Heart right ventricle (tissue), 16 donors: ENCODE measurements around the gene TMEM123. TPM values are rescaled to one million over a fixed set of nuclear protein-coding genes. Genes with fewer than 3 reads are reported as not detected.

Experiments
- ATAC-seq, 8 donors: fragments of 200-7000 bp; cut with Tn5 transposase; one replicate each; pipeline ENCODE4 v1.9.1; 2020; ENCODE audit warnings: mild to moderate bottlenecking in 8 of 8, moderate library complexity in 8 of 8, moderate number of reproducible peaks in 1 of 8
- DNase-seq, 2 donors: peaks; one replicate each; pipeline ENCODE4 v3.0.0-alpha.2; 2020
- H3K27ac ChIP-seq, 10 donors: fragments of 200-600 bp; sonication (generic) in 2 of 10; one replicate each; pipeline versions ENCODE4 v1.5.0 to v1.8.0; 2020 to 2022; ENCODE audit warnings: mild to moderate bottlenecking in 3 of 10
- H3K27me3 ChIP-seq, 7 donors: fragments of 200-600 bp; one replicate each; pipeline ENCODE4 v1.8.0; 2021 to 2022; ENCODE audit warnings: mild to moderate bottlenecking in 2 of 7
- H3K36me3 ChIP-seq, 9 donors: fragments of 200-600 bp; sonication (generic) in 1 of 9; one replicate each; pipeline versions ENCODE4 v1.5.0 to v1.8.0; 2020 to 2022; ENCODE audit warnings: mild to moderate bottlenecking in 2 of 9
- H3K4me1 ChIP-seq, 9 donors: fragments of 200-600 bp; sonication (generic) in 1 of 9; one replicate each; pipeline versions ENCODE4 v1.5.0 to v1.8.0; 2020 to 2022; ENCODE audit warnings: mild to moderate bottlenecking in 4 of 9
- H3K4me3 ChIP-seq, 10 donors: fragments of 200-600 bp; sonication (generic) in 2 of 10; one replicate each; pipeline versions ENCODE4 v1.5.0 to v1.8.0; 2020 to 2022; ENCODE audit warnings: mild to moderate bottlenecking in 7 of 10, moderate library complexity in 2 of 10
- H3K9me3 ChIP-seq, 11 donors: fragments of 200-600 bp in 10 of 11; sonication (generic) in 2 of 11; one replicate each; pipeline versions ENCODE4 v1.5.0 to v1.8.0; 2013 to 2022; ENCODE audit warnings: mild to moderate bottlenecking in 2 of 11, control low read depth in 1 of 11, moderate library complexity in 1 of 11
- WGBS, 2 donors: extraction: QIAGEN DNeasy Blood & Tissue Kit; methylation state at CpG; one replicate each; pipeline ENCODE4 v1.1.7; 2013; ENCODE audit warnings: inconsistent platforms in 1 of 2; 5-methylcytosine and 5-hydroxymethylcytosine counted together
- intact Hi-C, 10 donors: fragments of 100-400 bp; cut with DNase I; formaldehyde crosslinking; loops; one replicate each; pipeline versions ENCODE4 v1.11.1 to v1.14.2; 2022
- polyA plus RNA-seq, 2 donors: library from polyadenylated mRNA; stranded (reverse); fragments of 200-250 nt; gene quantifications; one replicate each; pipeline ENCODE4 v1.2.3, GENCODE V29; 2013
- total RNA-seq, 10 donors: library from RNA; stranded (reverse); fragmentation: NEBNext Ultra II Directional in 3 of 10; extraction: Animal tissue kit (Norgen Biotek cat#: 25700) in 3 of 10; gene quantifications; one replicate each; pipeline versions ENCODE4 v1.2.1 to v1.2.4, GENCODE V29; 2021 to 2023
- TF ChIP-seq, protein P1 (sequence below), 9 donors: fragments of 200-600 bp; sonication (generic) in 2 of 9; IDR thresholded peaks; one replicate each; pipeline versions ENCODE4 v1.5.0 to v1.8.0; 2021 to 2022; ENCODE audit warnings: antibody characterized with exemption in 9 of 9, mild to moderate bottlenecking in 5 of 9, moderate library complexity in 1 of 9
- donor health status: Arrhythmogenic right ventricular cardiomyopathy.
- donor health status: ischemic (EF 13 %, LVEDD 7.1; RV severe dilation, severe dysfunction).
- donor health status: healthy with polysubstance abuse.
- donor health status: DM: no; HTN: yes; CAD: no.
- donor health status: DM: no; HTN: no; CAD: no.
- donor health status: ischemic (EF 25% LVEDD 6.9; RV normal size, moderate dysfunction).
- donor health status: ischemic (EF 25% LVEDD 5.7; RV mildly dilated, moderate dysfunction).
- donor health status: healthy.
- donor health status: DM: yes; HTN: yes; CAD: no.
- donor health status: Ischemic cardiomyopathy.
- donor health status: ischemic (EF 35%, LVEDD 5.7; RV mildly dilated, moderate dysfunction).
- donor health status: nonischemic (EF 11% LVEDD 7.7; RV severe dilation, severe dysfunction).
- donor health status: DM: yes; HTN: yes; CAD: no.
- donor health status: PGD.
- donor health status: ischemic (EF 29% LVEDD 5.4; RV normal size, mild dysfunction).
- donor health status: nonischemic (EF 23%, LVEDD 6.1; RV moderate dilation, normal function).

The TMEM123 gene
- total and polyA plus RNA-seq, 12 donors, result 18.7 to 98.7 (median 77.4) TPM

DNA sequence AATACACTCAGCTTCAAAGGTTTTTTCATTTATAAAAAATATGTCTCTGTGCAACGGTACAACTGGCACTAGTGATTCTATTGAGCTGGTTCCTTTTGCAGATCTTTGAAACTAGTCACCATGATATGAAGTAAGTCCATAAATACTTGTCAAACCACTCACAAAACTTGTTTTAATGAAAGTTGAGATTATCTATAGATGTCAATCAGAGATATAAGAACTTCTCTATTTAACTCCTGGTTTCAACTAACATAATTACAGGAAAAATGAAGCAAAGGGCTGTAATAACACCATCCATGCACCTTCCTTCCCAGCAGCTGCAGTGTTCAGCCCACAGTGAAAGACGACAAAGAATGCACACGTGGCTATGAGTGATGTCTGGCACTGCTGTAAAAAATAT, 44.7 kb downstream of the TMEM123 start:
- TF ChIP-seq, protein P1, sequence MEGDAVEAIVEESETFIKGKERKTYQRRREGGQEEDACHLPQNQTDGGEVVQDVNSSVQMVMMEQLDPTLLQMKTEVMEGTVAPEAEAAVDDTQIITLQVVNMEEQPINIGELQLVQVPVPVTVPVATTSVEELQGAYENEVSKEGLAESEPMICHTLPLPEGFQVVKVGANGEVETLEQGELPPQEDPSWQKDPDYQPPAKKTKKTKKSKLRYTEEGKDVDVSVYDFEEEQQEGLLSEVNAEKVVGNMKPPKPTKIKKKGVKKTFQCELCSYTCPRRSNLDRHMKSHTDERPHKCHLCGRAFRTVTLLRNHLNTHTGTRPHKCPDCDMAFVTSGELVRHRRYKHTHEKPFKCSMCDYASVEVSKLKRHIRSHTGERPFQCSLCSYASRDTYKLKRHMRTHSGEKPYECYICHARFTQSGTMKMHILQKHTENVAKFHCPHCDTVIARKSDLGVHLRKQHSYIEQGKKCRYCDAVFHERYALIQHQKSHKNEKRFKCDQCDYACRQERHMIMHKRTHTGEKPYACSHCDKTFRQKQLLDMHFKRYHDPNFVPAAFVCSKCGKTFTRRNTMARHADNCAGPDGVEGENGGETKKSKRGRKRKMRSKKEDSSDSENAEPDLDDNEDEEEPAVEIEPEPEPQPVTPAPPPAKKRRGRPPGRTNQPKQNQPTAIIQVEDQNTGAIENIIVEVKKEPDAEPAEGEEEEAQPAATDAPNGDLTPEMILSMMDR (IDR thresholded peaks at IDR 0.05), result no peak
- WGBS, 2 donors, result 74 to 85% methylated on average over 3 of the region's 3 CpGs
- Histone ChIP-seq H3K4me3 (no peak overlapping the region), H3K27ac (no peak overlapping the region), H3K4me1 (peaks cover 0 to 36% (median 5%) of the 10 kb centered on the region in 9 donors), H3K36me3 (peaks cover 0 to 37% (median 0%) of the 10 kb centered on the region in 9 donors), H3K9me3 (no peaks in the 10 kb centered on the region), H3K27me3 (no peaks in the 10 kb centered on the region)
- ATAC-seq, result no peak
- no peak for DNase-seq
- intact Hi-C loops, result no loop called here

DNA sequence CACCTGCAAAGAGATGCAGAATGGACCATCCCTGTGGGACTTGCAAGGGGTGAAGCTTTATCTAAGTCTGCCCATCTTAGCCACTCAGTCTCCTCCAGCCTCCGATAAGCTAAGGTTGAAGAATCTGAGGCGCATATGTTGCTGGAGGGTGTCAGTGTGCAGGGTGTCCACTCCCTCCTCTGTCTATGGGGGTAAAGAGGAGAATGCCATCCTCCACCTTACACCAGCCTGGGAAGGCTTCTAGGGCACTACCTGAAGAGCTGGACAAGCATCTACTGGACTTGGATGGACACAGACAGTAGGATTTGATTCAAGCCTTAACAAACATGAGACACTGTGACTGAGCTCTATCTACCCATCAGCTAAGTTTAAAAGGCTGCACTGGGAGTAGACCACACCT, 46.5 kb downstream of the TMEM123 start:
- TF ChIP-seq, protein P1 (IDR thresholded peaks at IDR 0.05), result no peak

DNA sequence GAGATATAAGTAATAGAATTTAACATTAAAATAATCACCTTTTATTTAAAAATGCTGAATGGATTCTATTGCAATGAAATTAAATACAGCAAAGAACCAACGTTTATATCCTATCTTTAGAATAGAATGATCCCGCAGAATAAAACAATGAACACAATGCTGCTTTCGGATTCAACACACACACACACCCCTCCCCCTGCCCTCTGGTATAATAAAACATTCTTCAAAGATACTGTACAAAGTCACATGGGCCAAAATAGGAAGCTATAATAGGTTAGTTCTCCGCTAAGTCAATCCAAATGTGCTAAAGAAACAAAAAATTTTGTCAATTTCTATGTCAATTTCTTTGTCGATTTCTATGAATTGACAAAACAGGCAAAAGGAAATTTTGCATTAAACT, 47.1 kb downstream of the TMEM123 start:
- Histone ChIP-seq H3K4me3 (no peak overlapping the region), H3K27me3 (no peaks in the 10 kb centered on the region), H3K4me1 (peaks cover 0 to 33% (median 5%) of the 10 kb centered on the region in 9 donors), H3K27ac (no peak overlapping the region), H3K9me3 (no peaks in the 10 kb centered on the region), H3K36me3 (peaks cover 0 to 61% (median 18%) of the 10 kb centered on the region in 9 donors)
- ATAC-seq (no peak), DNase-seq (no peak)
- intact Hi-C loops, result no loop called here
- TF ChIP-seq, protein P1 (IDR thresholded peaks at IDR 0.05), result no peak
- 87 to 88% methylated on average over 5 of the region's 5 CpGs for WGBS, 2 donors

More for the DNA sequence above, 46.5 kb downstream of the TMEM123 start:
- no peaks in the 10 kb centered on the region for H3K27me3 ChIP-seq
- H3K27ac ChIP-seq, result no peak overlapping the region
- H3K4me1 ChIP-seq, result peaks cover 0 to 37% (median 5%) of the 10 kb centered on the region in 9 donors
- 99 to 100% methylated on average over 2 of the region's 2 CpGs for WGBS, 2 donors
- no peaks in the 10 kb centered on the region for H3K9me3 ChIP-seq
- H3K36me3 ChIP-seq, result peaks cover 0 to 55% (median 12%) of the 10 kb centered on the region in 9 donors
- intact Hi-C loops, result no loop called here
- no peak overlapping the region for H3K4me3 ChIP-seq
- ATAC-seq (no peak), DNase-seq (no peak)

DNA sequence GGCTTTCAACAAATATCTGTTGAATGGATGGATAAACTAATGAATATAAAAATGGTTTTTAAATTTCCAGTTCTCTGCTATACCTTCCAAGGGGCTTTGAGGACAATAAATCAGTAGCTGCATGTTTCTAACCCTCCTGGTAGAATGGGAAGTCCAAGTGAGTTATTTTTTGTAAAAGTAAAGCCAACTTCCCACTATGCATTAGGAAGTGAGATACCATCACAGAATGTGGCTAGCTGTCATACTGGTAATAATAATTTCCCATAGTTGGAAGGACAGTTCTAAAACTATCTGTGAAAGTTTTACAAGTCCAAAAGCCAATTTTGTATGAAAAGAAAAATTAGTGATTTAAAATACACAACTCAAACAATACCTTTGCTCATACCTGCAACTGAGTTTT, 50.0 kb downstream of the TMEM123 start:
- intact Hi-C loops, result loop anchor here in 1 of 10 donors (5.0 kb wide), 1 partner anchor 90 kb away; no protein-coding TSS in a partner anchor

More for the DNA sequence above, 50.0 kb downstream of the TMEM123 start:
- Histone ChIP-seq H3K27ac (no peak overlapping the region), H3K27me3 (no peaks in the 10 kb centered on the region), H3K9me3 (no peaks in the 10 kb centered on the region), H3K4me3 (no peak overlapping the region), H3K36me3 (peaks cover 0 to 81% (median 19%) of the 10 kb centered on the region in 9 donors), H3K4me1 (peaks cover 0 to 26% (median 0%) of the 10 kb centered on the region in 9 donors)
- TF ChIP-seq, protein P1 (IDR thresholded peaks at IDR 0.05), result no peak
- ATAC-seq (no peak), DNase-seq (no peak)
